Neural cell (in vitro differentiated cells): ENCODE results near the gene SLC25A39.

Source experiments
- CTCF ChIP-seq: fragments of 450-650 bp; IDR thresholded peaks from 2 replicates; pipeline ENCODE4 v1.5.1; 2014; ENCODE audit warnings: antibody characterized with exemption, mild to moderate bottlenecking, moderate library complexity; ENCODE audit not compliant: poor library complexity, severe bottlenecking
- EP300 ChIP-seq: fragments of 450-650 bp; conservative IDR thresholded peaks from 2 replicates; pipeline ENCODE4 v1.6.1; 2014; ENCODE audit warnings: antibody characterized with exemption, mild to moderate bottlenecking, moderate library complexity; ENCODE audit not compliant: poor library complexity, severe bottlenecking
- EZH2 ChIP-seq: fragments of 200-600, 300-800 bp; shearing (Covaris generic), sonication (generic); IDR thresholded peaks from 2 replicates; pipeline ENCODE4 v1.6.1; 2014; ENCODE audit warnings: antibody characterized with exemption, low read length, borderline replicate concordance, mild to moderate bottlenecking; ENCODE audit not compliant: insufficient read depth, poor library complexity, severe bottlenecking
- MXI1 ChIP-seq: fragments of 450-650 bp; conservative IDR thresholded peaks from 2 replicates; pipeline ENCODE4 v1.6.1; 2014; ENCODE audit warnings: antibody characterized with exemption, mild to moderate bottlenecking; ENCODE audit not compliant: poor library complexity, severe bottlenecking
- POLR2AphosphoS5 ChIP-seq: IDR thresholded peaks from 2 replicates; pipeline ENCODE4 v1.6.1; 2012
- REST ChIP-seq: IDR thresholded peaks from 2 replicates; pipeline ENCODE4 v1.6.1; 2012; ENCODE audit warnings: borderline replicate concordance
- SMC3 ChIP-seq: fragments of 450-650 bp; conservative IDR thresholded peaks from 2 replicates; pipeline ENCODE4 v1.6.1; 2014; ENCODE audit warnings: antibody characterized with exemption, mild to moderate bottlenecking, moderate library complexity; ENCODE audit not compliant: poor library complexity
- TAF1 ChIP-seq: IDR thresholded peaks from 2 replicates; pipeline ENCODE4 v1.6.1; 2012; ENCODE audit warnings: low read depth

GRCh38 chr17:44310609-44311376, 13.8 kb downstream of the SLC25A39 start:
- TF ChIP-seq CTCF (no peak), MXI1 (no peak), EZH2 (no peak), TAF1 (no peak), POLR2AphosphoS5 (no peak), REST (no peak), EP300 (no peak), SMC3 (no peak)
